PC-3 (cell line): ENCODE data around the gene OGDH. TPM values are rescaled to one million over a fixed set of nuclear protein-coding genes. Genes with fewer than 3 reads are reported as not detected.

Experiments
- ATAC-seq: fragments of 200-7000 bp; cut with Tn5 transposase; 2 replicates; pipeline ENCODE4 v1.9.1; 2020; ENCODE audit warnings: mild to moderate bottlenecking, moderate library complexity
- BruUV-seq: library from RNA; stranded (reverse); fragments of 400-500 nt; replicated peaks from 2 replicates; lab custom pipeline; 2021; lab: Mats Ljungman, UMichigan
- CTCF ChIA-PET: fragments of 300-600 bp; sonication (Branson Sonifier 250); formaldehyde crosslinking; loops from one replicate; lab custom pipeline; 2022; ENCODE audit warnings: antibody characterized with exemption; lab: Charles Lee
- POLR2A ChIA-PET: fragments of 300-600 bp; sonication (Branson Sonifier 250); formaldehyde crosslinking; loops from one replicate; lab custom pipeline; 2022; ENCODE audit warnings: antibody characterized with exemption; ENCODE audit not compliant: unreplicated experiment; lab: Charles Lee
- DNase-seq: peaks from one replicate; pipeline ENCODE4 v3.0.0-alpha.2; 2015
- H2AFZ ChIP-seq: fragments of 300-600 bp; sonication (generic); 2 replicates; pipeline ENCODE4 v1.6.0; 2016; ENCODE audit warnings: antibody characterized with exemption, low read length
- H3F3A ChIP-seq: fragments of 300-600 bp; sonication (generic); one replicate; pipeline ENCODE4 v1.6.0; 2017; ENCODE audit warnings: antibody characterized with exemption, low read length, control low read depth, mild to moderate bottlenecking; ENCODE audit not compliant: unreplicated experiment
- H3K27ac ChIP-seq: fragments of 300-600 bp; sonication (generic); 2 replicates; pipeline ENCODE4 v1.5.1; 2016; ENCODE audit warnings: mild to moderate bottlenecking, low read length
- H3K27me3 ChIP-seq: fragments of 300-600 bp; sonication (generic); 2 replicates; pipeline ENCODE4 v1.6.1; 2016; ENCODE audit warnings: low read length, mixed read lengths
- H3K36me3 ChIP-seq: fragments of 300-600 bp; sonication (generic); 2 replicates; pipeline ENCODE4 v1.6.1; 2016; ENCODE audit warnings: low read depth, mixed run types, low read length, mixed read lengths
- H3K4me1 ChIP-seq: fragments of 300-600 bp; sonication (generic); 2 replicates; pipeline ENCODE4 v1.5.1; 2016; ENCODE audit warnings: low read length; ENCODE audit not compliant: insufficient read depth
- H3K4me2 ChIP-seq: fragments of 300-600 bp; sonication (generic); 2 replicates; pipeline ENCODE4 v1.6.0; 2016; ENCODE audit warnings: low read length
- H3K4me3 ChIP-seq: fragments of 300-600 bp; sonication (generic); 2 replicates; pipeline ENCODE4 v1.5.1; 2016; ENCODE audit warnings: mild to moderate bottlenecking, low read length, mixed read lengths
- H3K79me2 ChIP-seq: fragments of 300-600 bp; sonication (generic); 2 replicates; pipeline ENCODE4 v1.6.1; 2017; ENCODE audit warnings: low read length, mixed read lengths
- H3K9ac ChIP-seq: fragments of 300-600 bp; sonication (generic); 2 replicates; pipeline ENCODE4 v1.6.0; 2016; ENCODE audit warnings: mild to moderate bottlenecking, low read length
- H3K9me2 ChIP-seq: fragments of 300-600 bp; sonication (generic); replicated peaks from 2 replicates; pipeline ENCODE4 v1.6.1; 2016; ENCODE audit warnings: mixed run types, low read length, mixed read lengths
- H3K9me3 ChIP-seq: fragments of 300-600 bp; sonication (generic); 2 replicates; pipeline ENCODE4 v1.6.1; 2016; ENCODE audit warnings: low read length, mixed read lengths
- H4K20me1 ChIP-seq: fragments of 300-600 bp; sonication (generic); 2 replicates; pipeline ENCODE4 v1.6.1; 2016; ENCODE audit warnings: low read length, mixed read lengths
- CTCF ChIP-seq: fragments of 300-600 bp; sonication (generic); conservative IDR thresholded peaks from 2 replicates; pipeline ENCODE4 v1.5.1; 2017; ENCODE audit warnings: antibody characterized with exemption, low read depth, mild to moderate bottlenecking, low read length
- EZH2 ChIP-seq: fragments of 300-600 bp; sonication (generic); IDR thresholded peaks from one replicate; pipeline ENCODE4 v1.6.1; 2017; ENCODE audit warnings: antibody characterized with exemption, mild to moderate bottlenecking, low read length; ENCODE audit not compliant: unreplicated experiment
- EZH2phosphoT487 ChIP-seq: fragments of 300-600 bp; sonication (generic); IDR thresholded peaks from 2 replicates; pipeline ENCODE4 v1.6.1; 2018; ENCODE audit warnings: mild to moderate bottlenecking, antibody characterized with exemption, low read length, borderline replicate concordance
- intact Hi-C: fragments of 100-400 bp; cut with micrococcal nuclease; formaldehyde crosslinking; loops from 2 replicates; pipeline ENCODE4 v1.9.0; 2023
- total RNA-seq: library from RNA; depleted of rRNA; stranded (reverse); fragments of >200 nt; gene quantifications from 2 replicates; pipeline ENCODE4 v1.2.3, GENCODE V29; 2014

OGDH gene
- total RNA-seq, 1 experiment from 2014 or later = 66.2 TPM

GRCh38 chr7:44599222-44599621, 7.2 kb upstream of the OGDH start:
- H3K27me3 ChIP-seq = no peaks in the 10 kb centered on the region
- ChIA-PET CTCF (no interaction called here), POLR2A (no interaction called here)
- H4K20me1 ChIP-seq = no peaks in the 10 kb centered on the region
- intact Hi-C loops = no loop called here
- no peak overlapping the region for H2AFZ ChIP-seq
- no peak overlapping the region for H3K4me3 ChIP-seq
- H3K79me2 ChIP-seq = no peaks in the 10 kb centered on the region
- no peak for TF ChIP-seq CTCF
- TF ChIP-seq EZH2 = no peak
- TF ChIP-seq EZH2phosphoT487 = no peak
- H3K4me1 ChIP-seq = no peaks in the 10 kb centered on the region; the same call in 1 of the 2 replicates
- no peak overlapping the region for H3K4me2 ChIP-seq
- no peaks in the 10 kb centered on the region for H3F3A ChIP-seq
- no peak overlapping the region for H3K27ac ChIP-seq
- no peaks in the 10 kb centered on the region for H3K9me3 ChIP-seq
- no peaks in the 10 kb centered on the region for H3K36me3 ChIP-seq
- DNase-seq = no peak
- no TSS peak for BruUV-seq
- ATAC-seq = no peak
- H3K9ac ChIP-seq = no peak overlapping the region
- H3K9me2 ChIP-seq = no peaks in the 10 kb centered on the region

DNA sequence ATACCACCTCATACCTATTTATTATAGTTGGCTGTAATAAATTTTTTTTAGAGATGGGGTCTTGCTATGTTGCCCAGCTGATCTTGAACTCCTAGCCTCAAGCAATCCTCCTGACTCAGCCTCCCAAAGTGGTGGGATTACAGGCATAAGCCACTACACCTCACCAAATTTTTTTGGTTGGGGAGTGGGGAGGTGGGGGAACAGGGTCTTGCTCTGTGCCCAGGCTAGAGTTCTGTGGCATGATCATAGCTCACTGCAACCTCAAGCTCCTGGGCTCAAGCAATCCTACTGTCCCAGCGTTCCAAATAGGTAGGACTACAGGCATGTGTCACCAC, 3.9 kb upstream of the OGDH start:
- H3F3A ChIP-seq = no peaks in the 10 kb centered on the region
- no peaks in the 10 kb centered on the region for H4K20me1 ChIP-seq
- no peaks in the 10 kb centered on the region for H3K9me3 ChIP-seq
- H3K4me3 ChIP-seq = no peak overlapping the region
- no peaks in the 10 kb centered on the region for H3K27me3 ChIP-seq
- H3K27ac ChIP-seq = no peak overlapping the region
- DNase-seq (no peak), ATAC-seq (no peak)
- H3K4me1 ChIP-seq = peaks cover 9% of the 10 kb centered on the region
- H3K9ac ChIP-seq = no peak overlapping the region
- no TSS peak for BruUV-seq
- TF ChIP-seq CTCF = no peak
- no peak for TF ChIP-seq EZH2phosphoT487
- no peak for TF ChIP-seq EZH2
- ChIA-PET POLR2A (no interaction called here), CTCF (no interaction called here)
- H3K36me3 ChIP-seq = no peaks in the 10 kb centered on the region
- H3K4me2 ChIP-seq = no peak overlapping the region
- H2AFZ ChIP-seq = no peak overlapping the region
- intact Hi-C loops = loop anchor here (10.0 kb wide), 1 partner anchor 132 kb away; no protein-coding TSS in a partner anchor
- H3K79me2 ChIP-seq = peaks cover 7% of the 10 kb centered on the region
- no peaks in the 10 kb centered on the region for H3K9me2 ChIP-seq

- no peaks in the 10 kb centered on the region for H3K9me2 ChIP-seq
- H3F3A ChIP-seq = no peaks in the 10 kb centered on the region
- BruUV-seq = no TSS peak
- H3K79me2 ChIP-seq = peaks cover 13% of the 10 kb centered on the region
- DNase-seq (peak; percentile 38), ATAC-seq (no peak)
- peaks cover 16% of the 10 kb centered on the region for H3K4me1 ChIP-seq
- intact Hi-C loops = loop anchor here (10.0 kb wide), 1 partner anchor 132 kb away; no protein-coding TSS in a partner anchor
- ChIA-PET CTCF (no interaction called here), POLR2A (interaction anchor here (0.6 kb wide), 1 partner anchor 8 kb away, joined by 3 read pairs; no protein-coding TSS in a partner anchor)
- no peak overlapping the region for H3K9ac ChIP-seq
- H3K36me3 ChIP-seq = no peaks in the 10 kb centered on the region
- no peak overlapping the region for H3K27ac ChIP-seq
- H3K4me3 ChIP-seq = no peak overlapping the region
- no peak overlapping the region for H2AFZ ChIP-seq
- H3K27me3 ChIP-seq = no peaks in the 10 kb centered on the region
- no peak overlapping the region for H3K4me2 ChIP-seq
- H3K9me3 ChIP-seq = no peaks in the 10 kb centered on the region
- H4K20me1 ChIP-seq = no peaks in the 10 kb centered on the region
- TF ChIP-seq EZH2 (no peak), CTCF (no peak)
These were observed 3.2 kb upstream of the OGDH start for GRCh38 chr7:44603193-44603592.
